ENCODE results near the gene PARP9.

- TF ChIP-seq MAX (IDR thresholded peaks at IDR 0.05; ENCODE audit: low read depth, low read length), result no peak
- TF ChIP-seq CTCF (IDR thresholded peaks at IDR 0.05; ENCODE audit: low read depth, low read length), result no peak
- TF ChIP-seq POLR2A (IDR thresholded peaks at IDR 0.05; ENCODE audit: extremely low read depth, insufficient read length), result no peak
Observed at GRCh38 chr3:122609798-122610559, 45.9 kb upstream of the PARP9 start.
